D721Med (cell line): ENCODE data around the gene KLHL7.

Source experiments
- DNase-seq: peaks from one replicate; pipeline ENCODE4 v3.0.0; 2011; ENCODE audit warnings: low spot score; ENCODE audit not compliant: insufficient read length
- FAIRE-seq: peaks from 2 replicates; lab custom pipeline; 2011; peaks lifted over from hg19 to GRCh38; lab: Jason Lieb, UNC
- TF ChIP-seq, protein P1 (sequence below): IDR thresholded peaks from 2 replicates; pipeline ENCODE4 v1.5.1; 2012; ENCODE audit warnings: mild to moderate bottlenecking, control low read depth; ENCODE audit not compliant: insufficient read depth; ENCODE audit errors: missing control alignments

The KLHL7 gene

DNA sequence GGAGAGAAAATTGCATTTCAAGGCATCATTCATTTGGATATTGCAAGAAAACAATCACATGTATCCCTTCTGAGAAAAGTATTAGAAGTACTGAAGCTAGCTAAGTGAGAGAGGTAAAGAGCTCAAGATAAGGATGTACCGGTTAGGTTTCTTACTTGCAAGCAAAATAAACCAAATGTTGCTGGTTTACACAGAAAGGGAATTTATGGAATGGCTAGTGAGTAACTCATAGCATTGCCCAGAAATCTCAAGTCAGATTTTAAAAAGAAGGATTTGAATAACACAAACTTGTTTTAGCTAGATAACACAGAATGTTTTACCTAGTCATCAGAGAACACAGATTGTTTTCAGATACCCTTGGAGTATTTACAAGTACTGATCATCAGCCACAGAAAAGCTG lies 30.6 kb downstream of the KLHL7 start:
- TF ChIP-seq, protein P1, sequence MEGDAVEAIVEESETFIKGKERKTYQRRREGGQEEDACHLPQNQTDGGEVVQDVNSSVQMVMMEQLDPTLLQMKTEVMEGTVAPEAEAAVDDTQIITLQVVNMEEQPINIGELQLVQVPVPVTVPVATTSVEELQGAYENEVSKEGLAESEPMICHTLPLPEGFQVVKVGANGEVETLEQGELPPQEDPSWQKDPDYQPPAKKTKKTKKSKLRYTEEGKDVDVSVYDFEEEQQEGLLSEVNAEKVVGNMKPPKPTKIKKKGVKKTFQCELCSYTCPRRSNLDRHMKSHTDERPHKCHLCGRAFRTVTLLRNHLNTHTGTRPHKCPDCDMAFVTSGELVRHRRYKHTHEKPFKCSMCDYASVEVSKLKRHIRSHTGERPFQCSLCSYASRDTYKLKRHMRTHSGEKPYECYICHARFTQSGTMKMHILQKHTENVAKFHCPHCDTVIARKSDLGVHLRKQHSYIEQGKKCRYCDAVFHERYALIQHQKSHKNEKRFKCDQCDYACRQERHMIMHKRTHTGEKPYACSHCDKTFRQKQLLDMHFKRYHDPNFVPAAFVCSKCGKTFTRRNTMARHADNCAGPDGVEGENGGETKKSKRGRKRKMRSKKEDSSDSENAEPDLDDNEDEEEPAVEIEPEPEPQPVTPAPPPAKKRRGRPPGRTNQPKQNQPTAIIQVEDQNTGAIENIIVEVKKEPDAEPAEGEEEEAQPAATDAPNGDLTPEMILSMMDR: no peak
- FAIRE-seq (no peak), DNase-seq (no peak)

DNA sequence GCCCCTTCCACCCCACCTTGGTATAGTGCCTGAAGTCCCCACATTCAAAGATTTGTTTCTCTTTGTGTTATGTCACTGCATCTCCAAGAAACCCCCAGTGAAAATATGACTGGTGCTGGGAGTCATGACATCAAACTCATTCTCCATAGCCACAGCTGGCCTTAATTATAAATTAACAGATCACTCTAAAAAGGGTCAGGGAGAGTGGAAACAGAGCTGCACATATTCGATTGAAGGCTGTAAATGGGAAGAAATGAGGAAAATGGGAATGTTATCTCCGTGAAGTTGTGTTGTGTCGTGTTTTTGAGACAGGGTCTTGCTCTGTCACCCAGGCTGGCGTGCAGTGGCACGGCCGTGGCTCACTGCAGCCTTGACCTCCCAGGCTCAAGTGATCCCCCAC lies 52.1 kb downstream of the KLHL7 start:
- TF ChIP-seq, protein P1: no peak
- FAIRE-seq (no peak), DNase-seq (no peak)

DNA sequence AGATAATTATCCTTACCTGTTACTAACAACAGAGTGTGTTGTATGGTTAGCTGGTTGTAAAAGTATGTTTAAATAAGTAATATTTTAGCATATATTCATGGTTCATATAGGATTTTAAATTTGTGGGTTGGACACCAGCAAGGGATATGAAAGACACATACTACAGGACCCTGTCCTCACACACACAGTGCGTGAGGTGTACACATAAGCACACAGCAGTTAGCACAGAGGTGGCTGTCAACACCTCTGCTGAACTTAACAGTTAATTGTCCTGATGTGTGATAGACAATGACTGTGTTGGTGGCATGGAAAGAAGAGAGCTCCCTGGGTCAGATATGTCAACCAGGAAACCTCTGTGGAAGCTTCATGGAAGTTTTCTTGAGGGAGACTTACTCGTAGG lies 53.0 kb downstream of the KLHL7 start:
- no peak for FAIRE-seq
- no peak for DNase-seq
- TF ChIP-seq, protein P1: no peak

DNA sequence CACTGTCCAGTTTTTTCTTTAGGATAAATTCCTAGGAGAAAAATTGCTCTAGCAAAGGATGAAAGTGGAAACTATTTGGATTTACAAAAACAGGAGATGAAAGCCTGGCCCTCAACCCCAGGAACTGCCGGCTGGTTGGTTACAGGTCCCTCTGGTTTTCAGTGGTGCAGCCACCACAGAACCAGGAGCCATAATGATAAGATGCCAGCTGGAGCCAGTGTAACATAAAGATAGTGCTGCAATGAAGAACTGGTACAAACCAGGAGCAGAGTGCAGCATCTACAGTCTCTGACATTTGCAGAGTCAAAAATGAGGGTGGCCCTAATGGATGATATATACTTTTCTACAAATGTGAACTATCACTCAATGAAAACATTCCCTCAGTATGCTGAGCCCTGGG lies 55.9 kb downstream of the KLHL7 start:
- FAIRE-seq: no peak
- DNase-seq: no peak
- TF ChIP-seq, protein P1: no peak

DNA sequence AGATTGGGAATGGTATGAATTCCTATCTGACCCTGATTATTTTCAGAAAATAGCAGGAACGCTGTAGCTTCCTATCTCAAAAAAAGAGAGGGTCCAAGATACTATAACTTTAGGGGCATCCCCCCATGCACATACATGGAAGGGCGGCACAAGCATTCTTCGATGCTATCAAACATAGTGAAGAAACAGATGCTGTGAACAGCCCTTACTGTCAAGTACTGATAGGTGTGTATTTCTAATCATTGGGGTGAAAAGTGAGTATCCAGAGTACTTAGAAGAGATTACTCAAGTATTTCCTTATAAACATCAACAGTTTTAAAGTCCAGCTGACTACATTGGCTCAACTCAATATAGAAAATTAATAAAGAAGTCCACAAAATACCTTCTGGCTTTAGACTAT lies 59.3 kb downstream of the KLHL7 start:
- TF ChIP-seq, protein P1: no peak
- DNase-seq (no peak), FAIRE-seq (no peak)

DNA sequence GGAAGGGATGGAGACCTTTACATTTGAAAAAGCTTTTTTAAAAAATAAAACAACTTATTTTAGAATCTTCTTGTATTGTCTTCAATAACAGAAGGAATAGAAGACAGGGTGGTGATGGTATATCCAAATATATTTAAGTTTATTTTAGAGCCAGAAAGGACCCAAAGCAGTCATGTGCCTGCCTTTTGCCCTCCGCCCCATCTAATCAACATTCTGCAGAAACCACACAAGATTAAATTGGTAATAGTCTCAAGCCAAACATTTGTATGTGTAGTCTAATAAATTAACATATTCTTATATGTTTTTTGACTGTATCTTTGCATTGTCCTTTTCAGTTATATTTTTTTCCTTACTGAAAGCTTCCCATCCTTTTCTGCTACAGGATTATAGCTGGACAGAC lies 59.7 kb downstream of the KLHL7 start:
- TF ChIP-seq, protein P1: no peak
- DNase-seq: no peak
- no peak for FAIRE-seq

DNA sequence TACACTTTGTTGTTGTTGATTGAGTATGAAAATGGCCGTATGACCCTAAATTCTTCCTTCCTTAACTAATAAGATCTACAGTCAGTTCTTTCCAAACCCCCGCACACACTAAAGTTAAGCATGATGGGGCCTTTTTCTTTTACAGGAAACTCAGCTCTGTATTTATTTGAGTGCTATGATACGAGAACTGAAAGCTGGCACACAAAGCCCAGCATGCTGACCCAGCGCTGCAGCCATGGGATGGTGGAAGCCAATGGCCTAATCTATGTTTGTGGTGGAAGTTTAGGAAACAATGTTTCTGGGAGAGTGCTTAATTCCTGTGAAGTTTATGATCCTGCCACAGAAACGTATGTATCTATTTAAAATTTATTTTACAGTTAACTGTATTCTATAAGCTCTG lies 62.1 kb downstream of the KLHL7 start:
- DNase-seq: no peak
- FAIRE-seq: no peak
- TF ChIP-seq, protein P1: no peak
